Loucy (cell line): Measurements from ENCODE around the gene S100A3.

ENCODE experiments used
- CTCF ChIP-seq: fragments of 200-600 bp; sonication (generic); conservative IDR thresholded peaks from 2 replicates; pipeline ENCODE4 v1.5.1; 2014; ENCODE audit warnings: mild to moderate bottlenecking, antibody characterized with exemption, low read length
- EZH2phosphoT487 ChIP-seq: fragments of 200-600 bp; IDR thresholded peaks from 2 replicates; pipeline ENCODE4 v1.6.1; 2018; ENCODE audit warnings: antibody characterized with exemption, mild to moderate bottlenecking, moderate library complexity, borderline replicate concordance

GRCh38 chr1:153550398-153550758 lies 1.3 kb upstream of the S100A3 start:
- no peak for TF ChIP-seq CTCF
- no peak for TF ChIP-seq EZH2phosphoT487
